Activated CD4-positive, alpha-beta T cell treated with anti-CD3 and anti-CD28 coated beads, Interleukin-2, amount 10 ng/mL, durations not matched to agents 7 days and 5 days (primary cell): ENCODE data around the gene ZNF273. TPM values are rescaled to one million over a fixed set of nuclear protein-coding genes. Genes with fewer than 3 reads are reported as not detected.

Experiments used
- CTCF ChIA-PET: fragments of 350-600 bp; sonication (Branson Sonifier 250); formaldehyde crosslinking; loops from one replicate; lab custom pipeline; 2021; ENCODE audit warnings: antibody characterized with exemption; lab: Charles Lee
- POLR2A ChIA-PET: fragments of 350-600 bp; sonication (Branson Sonifier 250); formaldehyde crosslinking; loops from one replicate; lab custom pipeline; 2021; ENCODE audit warnings: antibody characterized with exemption; lab: Charles Lee
- DNase-seq: peaks from one replicate; pipeline ENCODE4 v3.0.0-alpha.2; 2020
- H3K27ac Mint-ChIP-seq: one replicate; pipeline ENCODE4 v1.8.0; 2021; ENCODE audit warnings: mild to moderate bottlenecking, moderate library complexity, mixed read lengths
- H3K27me3 Mint-ChIP-seq: one replicate; pipeline ENCODE4 v1.8.0; 2021; ENCODE audit warnings: mixed read lengths
- H3K36me3 Mint-ChIP-seq: one replicate; pipeline ENCODE4 v1.8.0; 2021; ENCODE audit warnings: low read depth, mixed read lengths
- H3K4me1 Mint-ChIP-seq: one replicate; pipeline ENCODE4 v1.8.0; 2021; ENCODE audit warnings: mixed read lengths
- H3K4me3 Mint-ChIP-seq: one replicate; pipeline ENCODE4 v1.8.0; 2021; ENCODE audit warnings: mild to moderate bottlenecking, moderate library complexity, mixed read lengths
- H3K9me3 Mint-ChIP-seq: one replicate; pipeline ENCODE4 v1.8.0; 2021; ENCODE audit warnings: mixed read lengths
- total RNA-seq, 2 experiments: library from RNA; stranded (reverse); gene quantifications; one replicate each; pipeline ENCODE4 v1.2.3, GENCODE V29; 2021

The ZNF273 gene
- total RNA-seq, 2 experiments from 2014 or later: 9.7 to 11.7 TPM

DNA sequence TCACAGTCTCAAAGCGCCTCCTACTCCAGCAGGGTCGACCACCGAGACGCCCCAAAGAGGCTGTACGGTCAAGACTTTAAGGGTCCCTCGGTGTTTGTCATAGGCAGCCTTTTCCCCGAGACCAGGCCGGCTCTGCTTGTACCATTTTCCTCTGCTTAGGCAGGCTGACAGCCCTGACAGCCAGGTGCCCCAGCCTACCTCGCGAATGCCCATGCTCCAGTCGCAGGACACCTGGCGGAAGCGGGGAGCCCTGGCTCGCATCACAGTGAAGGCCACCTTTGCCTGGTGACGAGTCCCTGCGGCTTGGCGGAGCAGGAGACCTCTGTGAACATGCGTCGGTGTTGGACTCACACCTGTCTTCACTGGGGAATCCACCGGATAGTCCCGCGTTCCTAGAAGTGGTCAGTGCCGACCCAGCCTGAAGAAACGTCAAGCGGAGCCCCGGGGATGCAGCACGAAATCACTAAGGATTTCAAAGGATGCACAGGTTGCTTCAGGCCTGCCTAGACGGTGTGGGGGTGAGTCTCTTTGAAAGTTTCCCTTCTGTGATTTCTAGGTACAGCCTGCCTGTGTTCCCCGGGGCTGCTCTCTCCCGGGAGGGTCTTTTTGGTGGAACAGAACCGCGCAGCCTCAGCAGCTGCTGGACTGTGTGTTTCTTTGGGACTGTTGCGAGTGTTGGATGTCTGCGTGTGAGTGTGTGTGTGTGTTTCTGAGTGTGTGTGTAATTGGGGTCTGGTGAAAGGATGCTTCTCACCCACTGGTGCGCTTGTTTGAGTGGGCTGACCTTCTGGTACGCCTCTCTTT lies 30.5 kb upstream of the ZNF273 start:
- Mint-ChIP-seq H3K36me3 (no peaks in the 10 kb centered on the region), H3K9me3 (peaks cover 21% of the 10 kb centered on the region), H3K4me3 (no peak overlapping the region), H3K27me3 (no peaks in the 10 kb centered on the region), H3K4me1 (peaks cover 5% of the 10 kb centered on the region), H3K27ac (no peak overlapping the region)
- DNase-seq: no peak
- ChIA-PET CTCF (interaction anchor here (0.6 kb wide), 1 partner anchor 493 kb away, joined by 3 read pairs; no protein-coding TSS in a partner anchor), POLR2A (no interaction called here)

DNA sequence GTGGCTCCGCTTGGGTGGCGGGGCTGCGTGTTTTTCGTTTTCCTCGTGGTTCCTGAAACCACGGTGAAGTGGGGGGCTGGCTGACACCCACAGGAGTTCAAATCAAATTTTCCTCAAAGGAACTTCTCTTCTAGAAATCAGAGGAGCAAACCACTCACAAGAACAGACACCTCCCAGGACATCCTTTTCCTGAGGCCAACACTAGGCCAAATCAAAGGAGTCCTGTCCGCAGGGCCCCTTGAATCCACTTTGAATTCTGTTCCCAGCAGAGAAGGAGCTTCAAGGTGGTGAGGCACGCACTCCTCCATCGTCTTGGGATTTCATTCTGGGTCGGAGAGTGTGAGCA lies 29.9 kb upstream of the ZNF273 start:
- H3K4me3 Mint-ChIP-seq: no peak overlapping the region
- peaks cover 21% of the 10 kb centered on the region for H3K9me3 Mint-ChIP-seq

DNA sequence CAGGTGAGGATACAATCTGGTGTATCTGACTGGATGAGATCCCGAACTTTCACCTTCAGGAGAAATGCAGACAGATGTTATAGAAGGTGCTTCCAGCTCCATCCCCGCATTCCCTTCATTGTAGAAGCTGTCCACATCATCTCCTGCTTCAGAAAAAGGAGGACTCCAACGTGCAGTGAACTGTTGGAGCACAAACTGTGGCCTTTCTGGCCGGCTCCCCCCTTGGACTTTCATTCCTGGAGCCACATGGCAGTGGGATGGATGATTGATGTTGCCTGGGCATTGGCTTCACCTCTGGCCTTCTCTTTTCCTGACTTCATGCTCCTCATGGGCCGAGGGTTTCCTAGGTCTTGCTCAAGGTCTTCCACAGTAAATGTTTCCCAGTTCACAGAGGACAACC lies 29.6 kb upstream of the ZNF273 start:
- DNase-seq: no peak
- CTCF ChIA-PET: no interaction called here
- POLR2A ChIA-PET: no interaction called here

More for the DNA sequence above, 29.9 kb upstream of the ZNF273 start:
- H3K4me1 Mint-ChIP-seq: peaks cover 9% of the 10 kb centered on the region
- POLR2A ChIA-PET: no interaction called here
- no peak overlapping the region for H3K27ac Mint-ChIP-seq
- no peaks in the 10 kb centered on the region for H3K27me3 Mint-ChIP-seq
- H3K36me3 Mint-ChIP-seq: no peaks in the 10 kb centered on the region
- CTCF ChIA-PET: no interaction called here
- no peak for DNase-seq

DNA sequence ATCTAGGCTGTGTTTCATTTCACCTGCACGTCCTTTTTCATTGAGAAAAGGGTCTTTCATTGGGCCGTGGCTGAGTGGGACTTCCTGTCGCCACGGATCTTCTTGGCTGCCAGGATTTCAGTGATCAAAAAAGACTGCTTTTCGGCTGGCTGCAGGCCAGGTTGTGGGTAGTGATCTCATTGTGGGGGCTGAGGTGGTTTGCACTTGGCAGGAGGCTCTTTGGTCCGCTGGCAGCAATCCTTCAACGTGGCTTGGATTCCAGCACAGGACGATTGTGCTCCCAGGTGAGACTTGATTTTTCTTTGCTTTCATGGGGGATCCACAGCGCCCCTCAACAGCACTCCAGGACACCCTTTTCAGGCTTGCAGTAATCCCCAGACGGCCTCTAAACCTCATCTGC lies 29.0 kb upstream of the ZNF273 start:
- H3K36me3 Mint-ChIP-seq: no peaks in the 10 kb centered on the region
- POLR2A ChIA-PET: no interaction called here

More for the DNA sequence above, 29.6 kb upstream of the ZNF273 start:
- no peak overlapping the region for H3K27ac Mint-ChIP-seq
- H3K27me3 Mint-ChIP-seq: no peaks in the 10 kb centered on the region
- peaks cover 19% of the 10 kb centered on the region for H3K9me3 Mint-ChIP-seq
- H3K36me3 Mint-ChIP-seq: no peaks in the 10 kb centered on the region
- no peak overlapping the region for H3K4me3 Mint-ChIP-seq
- peaks cover 9% of the 10 kb centered on the region for H3K4me1 Mint-ChIP-seq

DNA sequence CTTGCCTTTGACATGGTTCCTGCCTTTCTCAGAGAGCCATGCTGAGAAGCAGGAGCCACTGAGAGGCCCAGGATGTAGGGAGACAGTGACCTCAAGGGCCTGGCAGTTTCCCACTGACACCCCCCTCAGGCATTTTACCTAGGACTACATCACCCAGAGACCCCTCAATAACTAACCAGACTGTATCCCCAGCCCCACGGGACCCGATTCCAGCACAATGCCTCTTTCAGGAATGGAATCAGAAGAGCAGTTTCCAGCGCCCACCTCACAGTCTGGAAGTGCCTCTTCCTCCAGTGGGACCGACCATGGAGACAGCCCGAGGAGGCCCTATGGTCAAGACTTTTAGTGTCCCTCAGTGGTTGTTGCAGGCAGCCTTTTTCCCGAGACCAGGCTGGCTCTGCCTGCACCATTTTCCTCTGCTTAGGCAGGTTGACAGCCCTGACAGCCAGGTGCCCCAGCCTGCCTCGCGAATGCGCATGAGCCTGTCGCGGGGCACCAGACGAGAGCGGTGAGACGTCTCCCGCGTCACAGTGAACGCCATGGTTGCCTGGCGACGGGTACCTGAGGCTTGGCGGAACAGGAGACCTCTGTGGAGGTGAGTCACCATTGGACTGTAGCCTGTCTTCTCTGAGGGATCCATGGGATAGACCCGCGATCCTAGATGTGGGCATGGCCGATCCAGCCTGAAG lies 28.4 kb upstream of the ZNF273 start:
- Mint-ChIP-seq H3K27me3 (no peaks in the 10 kb centered on the region), H3K4me1 (peaks cover 9% of the 10 kb centered on the region), H3K36me3 (no peaks in the 10 kb centered on the region), H3K4me3 (no peak overlapping the region), H3K9me3 (peaks cover 27% of the 10 kb centered on the region), H3K27ac (no peak overlapping the region)
- CTCF ChIA-PET: no interaction called here
- no peak for DNase-seq
- POLR2A ChIA-PET: no interaction called here

More for the DNA sequence above, 29.0 kb upstream of the ZNF273 start:
- DNase-seq: no peak
- Mint-ChIP-seq H3K4me1 (peaks cover 9% of the 10 kb centered on the region), H3K4me3 (no peak overlapping the region), H3K9me3 (peaks cover 24% of the 10 kb centered on the region), H3K27me3 (no peaks in the 10 kb centered on the region), H3K27ac (no peak overlapping the region)
- CTCF ChIA-PET: no interaction called here

DNA sequence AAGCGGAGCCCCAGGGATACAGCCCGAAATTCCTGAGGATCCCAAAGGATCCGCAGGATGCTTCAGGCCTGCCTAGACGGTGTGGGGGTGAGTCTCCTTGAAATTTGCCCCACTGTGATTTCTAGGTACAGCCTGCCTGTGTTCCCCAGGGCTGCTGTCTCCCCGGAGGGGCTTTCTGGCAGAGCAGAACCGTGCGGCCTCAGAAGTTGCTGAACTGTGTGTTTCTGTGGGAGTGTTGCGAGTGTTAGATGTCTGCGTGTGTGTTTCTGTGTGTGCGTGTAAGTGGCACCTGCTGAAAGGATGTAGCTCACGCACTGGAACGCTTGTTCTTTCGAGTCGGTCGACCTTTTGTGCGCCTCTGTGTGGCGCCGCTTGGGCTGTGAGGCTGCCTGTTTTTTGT lies 27.8 kb upstream of the ZNF273 start:
- POLR2A ChIA-PET: no interaction called here
- no peaks in the 10 kb centered on the region for H3K27me3 Mint-ChIP-seq
- H3K4me1 Mint-ChIP-seq: peaks cover 9% of the 10 kb centered on the region
- H3K9me3 Mint-ChIP-seq: peaks cover 31% of the 10 kb centered on the region
- H3K27ac Mint-ChIP-seq: no peak overlapping the region
- CTCF ChIA-PET: no interaction called here
- DNase-seq: no peak
- H3K4me3 Mint-ChIP-seq: no peak overlapping the region
- H3K36me3 Mint-ChIP-seq: no peaks in the 10 kb centered on the region

DNA sequence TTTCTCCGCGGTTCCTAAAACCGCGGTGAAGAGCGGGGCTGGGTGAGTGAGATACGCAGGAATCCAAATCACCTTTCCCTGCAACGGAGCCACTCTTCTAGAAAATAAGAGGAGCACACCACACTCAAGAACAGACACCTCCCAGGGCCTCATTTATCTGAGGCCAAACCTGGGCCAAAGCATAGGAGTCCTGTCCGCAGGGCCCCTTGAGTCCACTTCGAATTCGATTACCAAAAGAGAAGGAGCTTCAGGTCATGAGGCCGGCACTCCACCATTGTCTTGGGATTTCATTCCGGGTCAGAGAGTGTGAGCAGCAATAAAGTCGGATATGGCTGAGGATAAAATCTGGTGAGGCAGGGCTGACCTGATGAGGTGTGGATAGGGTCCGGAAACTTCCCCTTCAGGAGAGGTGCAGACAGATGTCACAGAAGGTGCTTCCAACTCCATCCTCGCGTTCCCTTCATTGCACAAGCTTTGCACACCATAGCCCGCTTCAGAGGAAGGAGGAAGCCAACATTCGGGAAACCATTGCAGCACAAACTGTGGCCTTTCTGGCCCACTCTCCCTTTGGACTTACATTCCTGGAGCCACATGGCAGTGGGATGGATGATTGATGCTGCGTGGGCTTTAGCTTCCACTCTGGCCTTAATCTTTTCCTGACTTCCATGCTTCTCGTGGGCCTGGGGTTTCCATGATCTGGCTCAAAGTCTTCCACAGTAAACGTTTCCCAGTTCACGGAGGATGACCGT lies 27.2 kb upstream of the ZNF273 start:
- H3K27me3 Mint-ChIP-seq: no peaks in the 10 kb centered on the region
- no peak for DNase-seq
- CTCF ChIA-PET: no interaction called here
- H3K4me3 Mint-ChIP-seq: no peak overlapping the region
- POLR2A ChIA-PET: no interaction called here
- H3K4me1 Mint-ChIP-seq: peaks cover 9% of the 10 kb centered on the region
- peaks cover 28% of the 10 kb centered on the region for H3K9me3 Mint-ChIP-seq
- no peak overlapping the region for H3K27ac Mint-ChIP-seq
- H3K36me3 Mint-ChIP-seq: no peaks in the 10 kb centered on the region

- Mint-ChIP-seq H3K36me3 (peaks cover 4% of the 10 kb centered on the region), H3K27ac (no peak overlapping the region), H3K4me1 (peaks cover 9% of the 10 kb centered on the region), H3K4me3 (peak overlapping the region; percentile 19), H3K27me3 (no peaks in the 10 kb centered on the region), H3K9me3 (peaks cover 28% of the 10 kb centered on the region)
- ChIA-PET CTCF (no interaction called here), POLR2A (no interaction called here)
- DNase-seq: peak; percentile 57
Observed at GRCh38 chr7:64876792-64877713, 26.0 kb upstream of the ZNF273 start.

- no peak for DNase-seq
- POLR2A ChIA-PET: no interaction called here
- peaks cover 6% of the 10 kb centered on the region for H3K36me3 Mint-ChIP-seq
- H3K4me3 Mint-ChIP-seq: peak overlapping the region; percentile 30
- H3K27me3 Mint-ChIP-seq: peaks cover 6% of the 10 kb centered on the region
- CTCF ChIA-PET: no interaction called here
- peaks cover 14% of the 10 kb centered on the region for H3K4me1 Mint-ChIP-seq
- no peak overlapping the region for H3K27ac Mint-ChIP-seq
- peaks cover 28% of the 10 kb centered on the region for H3K9me3 Mint-ChIP-seq
Observed at GRCh38 chr7:64877714-64878610, 25.1 kb upstream of the ZNF273 start.

DNA sequence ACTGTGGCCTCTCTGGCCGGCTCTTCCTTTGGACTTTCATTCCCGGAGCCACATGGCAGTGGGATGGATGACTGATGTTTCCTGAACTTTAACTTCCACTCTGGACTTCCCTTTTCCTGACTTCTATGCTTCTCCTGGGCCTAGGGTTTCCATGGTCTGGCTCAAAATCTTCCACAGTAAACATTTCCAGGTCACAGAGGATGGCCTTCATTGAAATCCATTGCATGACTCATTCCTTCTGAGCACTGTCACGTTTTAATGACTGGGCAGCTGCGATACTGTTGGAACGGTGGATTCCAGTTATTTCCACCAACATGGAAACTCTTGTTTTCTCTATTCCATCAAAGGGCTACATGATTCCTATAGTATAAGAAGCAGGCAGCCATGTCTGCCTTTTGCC lies 24.4 kb upstream of the ZNF273 start:
- Mint-ChIP-seq H3K27me3 (peaks cover 10% of the 10 kb centered on the region), H3K4me3 (no peak overlapping the region), H3K27ac (no peak overlapping the region), H3K9me3 (peaks cover 28% of the 10 kb centered on the region), H3K4me1 (peaks cover 14% of the 10 kb centered on the region), H3K36me3 (peaks cover 6% of the 10 kb centered on the region)
- POLR2A ChIA-PET: no interaction called here
- CTCF ChIA-PET: no interaction called here
- DNase-seq: no peak

- Mint-ChIP-seq H3K27ac (no peak overlapping the region), H3K36me3 (peaks cover 6% of the 10 kb centered on the region), H3K4me3 (no peak overlapping the region), H3K9me3 (peaks cover 28% of the 10 kb centered on the region), H3K4me1 (peaks cover 14% of the 10 kb centered on the region), H3K27me3 (peaks cover 12% of the 10 kb centered on the region)
- no peak for DNase-seq
- ChIA-PET CTCF (no interaction called here), POLR2A (no interaction called here)
Observed at GRCh38 chr7:64879086-64879730, 23.9 kb upstream of the ZNF273 start.
